CD4-positive, CD25-positive, alpha-beta regulatory T cell (primary cell): ENCODE data around the gene TRMT10A. TPM values are rescaled to one million over a fixed set of nuclear protein-coding genes. Genes with fewer than 3 reads are reported as not detected.

Experiments
- ATAC-seq, 2 donors: fragments of 150-1000 bp; cut with Tn5 transposase; one replicate each; pipeline ENCODE4 v1.10.0; 2021; ENCODE audit warnings: low read depth in 2 of 2, moderate number of reproducible peaks in 2 of 2, moderate library complexity in 1 of 2
- DNase-seq, 3 donors: peaks; one replicate each; pipeline versions ENCODE4 v3.0.0 to v3.0.0-alpha.2; 2012 to 2022; ENCODE audit warnings: mixed read lengths in 1 of 3
- H3K27ac ChIP-seq: one replicate; pipeline ENCODE4 v1.7.0; 2013; ENCODE audit warnings: mild to moderate bottlenecking, low read length; ENCODE audit not compliant: insufficient read depth, poor library complexity, severe bottlenecking
- H3K27me3 ChIP-seq: one replicate; pipeline ENCODE4 v1.7.0; 2013; ENCODE audit warnings: low read length; ENCODE audit not compliant: control insufficient read depth, insufficient read depth
- H3K36me3 ChIP-seq: one replicate; pipeline ENCODE4 v1.7.0; 2013; ENCODE audit warnings: mild to moderate bottlenecking, low read length, moderate library complexity; ENCODE audit not compliant: control insufficient read depth, insufficient read depth
- H3K4me1 ChIP-seq: 2 replicates; pipeline ENCODE4 v1.7.0; 2013; ENCODE audit warnings: mild to moderate bottlenecking, low read length; ENCODE audit not compliant: insufficient read depth, control insufficient read depth, poor library complexity, severe bottlenecking
- H3K4me3 ChIP-seq: one replicate; pipeline ENCODE4 v1.7.0; 2013; ENCODE audit warnings: low read depth, mild to moderate bottlenecking, low read length, moderate library complexity
- H3K9me3 ChIP-seq, 2 experiments: 1 replicate in 1 of 2; 2 replicates in 1 of 2; pipeline ENCODE4 v1.7.0; 2013; ENCODE audit warnings: low read length in 2 of 2, mild to moderate bottlenecking in 1 of 2, moderate library complexity in 1 of 2; ENCODE audit not compliant: control insufficient read depth in 2 of 2
- H3K27ac Mint-ChIP-seq, 3 donors: one replicate each; pipeline ENCODE4 v1.8.0; 2020 to 2022; ENCODE audit warnings: mild to moderate bottlenecking in 3 of 3, mixed read lengths in 3 of 3, moderate library complexity in 2 of 3
- H3K27me3 Mint-ChIP-seq: one replicate; pipeline ENCODE4 v1.8.0; 2022; ENCODE audit warnings: mild to moderate bottlenecking, mixed read lengths
- H3K36me3 Mint-ChIP-seq: one replicate; pipeline ENCODE4 v1.8.0; 2020; ENCODE audit warnings: mixed read lengths
- H3K4me1 Mint-ChIP-seq, 4 donors: one replicate each; pipeline ENCODE4 v1.8.0; 2020 to 2022; ENCODE audit warnings: mixed read lengths in 4 of 4, mild to moderate bottlenecking in 1 of 4
- H3K4me3 Mint-ChIP-seq, 4 donors: one replicate each; pipeline ENCODE4 v1.8.0; 2020 to 2022; ENCODE audit warnings: mild to moderate bottlenecking in 4 of 4, mixed read lengths in 4 of 4, moderate library complexity in 3 of 4
- H3K9me3 Mint-ChIP-seq, 7 donors: one replicate each; pipeline ENCODE4 v1.8.0; 2020 to 2022; ENCODE audit warnings: mixed read lengths in 7 of 7, mild to moderate bottlenecking in 3 of 7, moderate library complexity in 2 of 7
- polyA plus RNA-seq, 4 donors: library from polyadenylated mRNA; unstranded; fragments of 300-500 nt; fragmentation: Illumina TruSeq; gene quantifications; one replicate each; pipeline ENCODE4 v1.2.3, GENCODE V29; 2021
- total RNA-seq: library from RNA; stranded (reverse); gene quantifications from one replicate; pipeline ENCODE4 v1.2.3, GENCODE V29; 2022

TRMT10A gene
- total and polyA plus RNA-seq, 5 donors from 2014 or later, result 2.6 to 5.7 (median 3.9) TPM

GRCh38 chr4:99574530-99575324 lies 10.9 kb upstream of the TRMT10A start, which contains the start of gene MTTP:
MTTP (plus strand) TSS chr4:99574824; CDS start chr4:99574910, 86 bp downstream.
- Mint-ChIP-seq H3K9me3 (peaks cover 0 to 3% (median 0%) of the 10 kb centered on the region in 7 donors), H3K27ac (peak within 1 kb of the TSS in 1 of 3 donors; percentile 61), H3K27me3 (peaks cover 57% of the 10 kb centered on the region), H3K4me3 (no peak within 1 kb of the TSS), H3K4me1 (no peaks in the 10 kb centered on the region), H3K36me3 (no peaks in the 10 kb centered on the region)
- Histone ChIP-seq H3K4me3 (no peak within 1 kb of the TSS), H3K4me1 (no peaks in the 10 kb centered on the region), H3K9me3 (no peaks in the 10 kb centered on the region), H3K27me3 (peaks cover 39% of the 10 kb centered on the region), H3K36me3 (no peaks in the 10 kb centered on the region), H3K27ac (no peak within 1 kb of the TSS)
- DNase-seq, result no peak
- ATAC-seq, result no peak

- Histone ChIP-seq H3K4me1 (no peaks in the 10 kb centered on the region), H3K27me3 (peaks cover 45% of the 10 kb centered on the region), H3K36me3 (no peaks in the 10 kb centered on the region), H3K27ac (no peak overlapping the region), H3K9me3 (no peaks in the 10 kb centered on the region), H3K4me3 (no peak overlapping the region)
- no peaks in the 10 kb centered on the region for H3K4me1 Mint-ChIP-seq
- ATAC-seq (no peak), DNase-seq (no peak)
- peaks cover 0 to 3% (median 0%) of the 10 kb centered on the region in 7 donors for H3K9me3 Mint-ChIP-seq
- H3K27me3 Mint-ChIP-seq, result peaks cover 55% of the 10 kb centered on the region
- no peak overlapping the region for H3K27ac Mint-ChIP-seq
- no peaks in the 10 kb centered on the region for H3K36me3 Mint-ChIP-seq
- no peak overlapping the region for H3K4me3 Mint-ChIP-seq
Measured at GRCh38 chr4:99573735-99574368, 10.0 kb upstream of the TRMT10A start.

GRCh38 chr4:99572527-99573240 lies 8.8 kb upstream of the TRMT10A start:
- ATAC-seq (no peak), DNase-seq (no peak)
- Histone ChIP-seq H3K27ac (no peak overlapping the region), H3K4me3 (no peak overlapping the region), H3K36me3 (no peaks in the 10 kb centered on the region), H3K9me3 (no peaks in the 10 kb centered on the region), H3K4me1 (no peaks in the 10 kb centered on the region), H3K27me3 (peaks cover 43% of the 10 kb centered on the region)
- Mint-ChIP-seq H3K27me3 (peaks cover 48% of the 10 kb centered on the region), H3K4me3 (no peak overlapping the region), H3K27ac (no peak overlapping the region), H3K4me1 (no peaks in the 10 kb centered on the region), H3K36me3 (no peaks in the 10 kb centered on the region), H3K9me3 (peaks cover 0 to 3% (median 0%) of the 10 kb centered on the region in 7 donors)

GRCh38 chr4:99571883-99572282 lies 8.0 kb upstream of the TRMT10A start:
- Histone ChIP-seq H3K27ac (no peak overlapping the region), H3K27me3 (peaks cover 44% of the 10 kb centered on the region), H3K9me3 (no peaks in the 10 kb centered on the region), H3K36me3 (no peaks in the 10 kb centered on the region), H3K4me3 (no peak overlapping the region), H3K4me1 (no peaks in the 10 kb centered on the region)
- ATAC-seq (no peak), DNase-seq (no peak)
- Mint-ChIP-seq H3K36me3 (no peaks in the 10 kb centered on the region), H3K4me1 (peaks cover 0 to under 1% (median 0%) of the 10 kb centered on the region in 4 donors), H3K4me3 (no peak overlapping the region), H3K27me3 (peaks cover 51% of the 10 kb centered on the region), H3K9me3 (peaks cover 0 to 3% (median 0%) of the 10 kb centered on the region in 7 donors), H3K27ac (no peak overlapping the region)

DNA sequence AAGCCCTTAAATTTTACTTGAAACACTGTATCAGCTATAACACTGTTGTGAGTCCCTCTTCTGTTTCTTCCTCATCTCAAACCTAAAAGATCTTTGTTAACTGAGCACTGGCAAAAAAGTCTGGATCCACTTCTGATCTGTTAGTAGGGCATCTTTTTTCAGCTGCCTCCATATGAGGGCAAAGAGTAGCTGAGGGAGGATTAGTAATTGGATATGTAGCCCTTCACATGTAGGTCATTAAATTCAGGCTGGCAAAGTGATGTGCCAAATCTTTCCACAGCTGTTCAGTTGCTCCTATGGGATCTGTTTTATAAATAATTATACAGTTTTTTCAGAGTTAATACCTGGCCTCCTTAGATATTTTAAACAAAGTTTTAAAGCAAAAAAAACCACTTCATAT lies 1.1 kb upstream of the TRMT10A start:
- Mint-ChIP-seq H3K27me3 (peaks cover 35% of the 10 kb centered on the region), H3K27ac (peak overlapping the region in 1 of 3 donors; percentile 21), H3K4me1 (peaks cover 11 to 28% (median 18%) of the 10 kb centered on the region in 4 donors), H3K9me3 (peaks cover 0 to 2% (median 0%) of the 10 kb centered on the region in 7 donors), H3K4me3 (peak overlapping the region in 3 of 4 donors; percentile 17 to 59 (median 39)), H3K36me3 (no peaks in the 10 kb centered on the region)
- Histone ChIP-seq H3K4me3 (no peak overlapping the region), H3K4me1 (peaks cover 11% of the 10 kb centered on the region), H3K36me3 (no peaks in the 10 kb centered on the region), H3K27ac (no peak overlapping the region), H3K27me3 (peaks cover 18% of the 10 kb centered on the region), H3K9me3 (no peaks in the 10 kb centered on the region)
- no peak for ATAC-seq
- DNase-seq, result no peak

DNA sequence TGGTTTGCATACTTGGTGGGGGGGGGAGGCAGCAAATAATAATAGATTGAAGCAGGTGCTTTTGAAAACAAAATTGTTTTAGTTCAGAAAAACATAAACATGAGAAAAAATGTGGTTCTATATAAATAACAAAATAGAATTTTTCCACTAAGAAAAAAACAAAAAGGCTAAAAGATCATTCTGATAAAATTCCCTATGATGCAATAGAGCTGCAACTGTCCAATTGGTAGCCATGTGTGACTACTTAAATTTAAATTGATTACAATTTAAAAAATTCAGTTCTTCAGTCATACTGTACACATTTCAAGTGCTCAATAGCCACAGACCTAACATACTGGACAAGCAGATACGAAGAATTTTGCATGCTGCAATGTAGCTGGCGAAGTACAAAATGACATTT lies 11.0 kb downstream of the TRMT10A start:
- H3K27ac ChIP-seq, result no peak overlapping the region
- no peaks in the 10 kb centered on the region for H3K4me1 ChIP-seq
- ATAC-seq (no peak), DNase-seq (no peak)
- H3K27me3 ChIP-seq, result no peaks in the 10 kb centered on the region
- H3K36me3 Mint-ChIP-seq, result peaks cover 6% of the 10 kb centered on the region
- no peaks in the 10 kb centered on the region for H3K9me3 ChIP-seq
- no peaks in the 10 kb centered on the region for H3K4me1 Mint-ChIP-seq
- no peak overlapping the region for H3K27ac Mint-ChIP-seq
- H3K4me3 Mint-ChIP-seq, result no peak overlapping the region
- peaks cover 0 to 2% (median 0%) of the 10 kb centered on the region in 7 donors for H3K9me3 Mint-ChIP-seq
- H3K36me3 ChIP-seq, result peaks cover 2% of the 10 kb centered on the region
- H3K4me3 ChIP-seq, result no peak overlapping the region
- no peaks in the 10 kb centered on the region for H3K27me3 Mint-ChIP-seq

DNA sequence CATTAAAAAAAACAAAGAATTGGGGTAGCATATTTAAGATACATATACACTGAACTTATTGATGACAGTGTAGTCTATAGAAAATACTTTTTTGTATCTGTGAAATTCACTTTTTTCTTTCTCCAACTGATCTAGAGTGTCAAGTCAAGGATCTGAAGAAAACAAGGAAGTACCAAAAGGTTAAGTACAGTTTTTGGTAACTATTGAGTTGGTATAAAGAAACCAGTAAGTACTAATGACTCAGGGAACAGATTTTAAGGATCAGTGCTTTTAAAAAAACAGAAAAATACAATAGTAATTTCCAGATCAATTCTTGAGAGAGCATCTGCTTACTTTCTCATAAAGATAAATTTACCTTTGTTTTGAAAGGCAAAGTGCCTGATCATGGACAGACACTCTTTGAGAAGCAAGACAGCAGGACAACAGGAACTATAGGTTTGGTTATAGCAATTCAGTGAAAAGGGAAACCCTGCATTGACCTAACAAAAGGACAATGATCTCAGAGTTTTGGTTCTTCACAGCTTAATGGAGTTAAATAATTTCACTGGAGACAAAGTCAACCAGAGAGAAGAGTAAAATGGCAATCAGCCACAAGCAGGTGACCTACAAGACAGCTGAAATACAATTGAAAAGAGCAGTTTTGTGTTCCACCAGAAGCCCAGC lies 23.4 kb downstream of the TRMT10A start:
- H3K9me3 ChIP-seq, result no peaks in the 10 kb centered on the region
- no peak overlapping the region for H3K4me3 ChIP-seq
- no peak overlapping the region for H3K4me3 Mint-ChIP-seq
- no peaks in the 10 kb centered on the region for H3K36me3 Mint-ChIP-seq
- H3K27me3 Mint-ChIP-seq, result peaks cover 4% of the 10 kb centered on the region
- H3K27ac Mint-ChIP-seq, result no peak overlapping the region
- H3K4me1 Mint-ChIP-seq, result no peaks in the 10 kb centered on the region
- no peaks in the 10 kb centered on the region for H3K27me3 ChIP-seq
- ATAC-seq (no peak), DNase-seq (no peak)
- H3K4me1 ChIP-seq, result no peaks in the 10 kb centered on the region
- H3K27ac ChIP-seq, result no peak overlapping the region
- no peaks in the 10 kb centered on the region for H3K36me3 ChIP-seq
- H3K9me3 Mint-ChIP-seq, result peaks cover 0 to 6% (median 0%) of the 10 kb centered on the region in 7 donors
